Activated naive CD8-positive, alpha-beta T cell treated with anti-CD3 and anti-CD28 coated beads, Interleukin-2, amount 10 ng/mL, durations not matched to agents 7 days and 5 days (primary cell): Measurements from ENCODE around the gene LCE4A. TPM values are rescaled to one million over a fixed set of nuclear protein-coding genes. Genes with fewer than 3 reads are reported as not detected.
"Not testable (repeated sequence)": the region's sequence is repeated elsewhere in the genome, so short reads cannot be mapped to it uniquely, and the experiment has no call there.

Experiments used
- ATAC-seq: fragments of 150-1000 bp; cut with Tn5 transposase; one replicate; pipeline ENCODE4 v1.10.0; 2021; ENCODE audit warnings: low read depth, moderate library complexity
- POLR2A ChIA-PET: fragments of 350-600 bp; sonication (Branson Sonifier 250); formaldehyde crosslinking; loops from one replicate; lab custom pipeline; 2021; ENCODE audit warnings: antibody characterized with exemption; lab: Charles Lee
- DNase-seq: peaks from one replicate; pipeline ENCODE4 v3.0.0; 2021
- H3K27ac Mint-ChIP-seq: one replicate; pipeline ENCODE4 v1.8.0; 2022; ENCODE audit warnings: mild to moderate bottlenecking, mixed read lengths
- H3K27me3 Mint-ChIP-seq: one replicate; pipeline ENCODE4 v1.8.0; 2022; ENCODE audit warnings: mild to moderate bottlenecking, moderate library complexity, mixed read lengths
- H3K36me3 Mint-ChIP-seq: one replicate; pipeline ENCODE4 v1.8.0; 2021; ENCODE audit warnings: mild to moderate bottlenecking, mixed read lengths
- H3K4me1 Mint-ChIP-seq: one replicate; pipeline ENCODE4 v1.8.0; 2021; ENCODE audit warnings: mixed read lengths
- H3K4me3 Mint-ChIP-seq: one replicate; pipeline ENCODE4 v1.8.0; 2022; ENCODE audit warnings: mild to moderate bottlenecking, moderate library complexity, mixed read lengths
- H3K9me3 Mint-ChIP-seq: one replicate; pipeline ENCODE4 v1.8.0; 2021; ENCODE audit warnings: mixed read lengths
- total RNA-seq, 2 experiments: library from RNA; stranded (reverse); gene quantifications; one replicate each; pipeline ENCODE4 v1.2.3, GENCODE V29; 2021

Gene LCE4A, protein sequence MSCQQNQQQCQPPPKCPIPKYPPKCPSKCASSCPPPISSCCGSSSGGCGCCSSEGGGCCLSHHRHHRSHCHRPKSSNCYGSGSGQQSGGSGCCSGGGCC
- total RNA-seq, result not detected

DNA sequence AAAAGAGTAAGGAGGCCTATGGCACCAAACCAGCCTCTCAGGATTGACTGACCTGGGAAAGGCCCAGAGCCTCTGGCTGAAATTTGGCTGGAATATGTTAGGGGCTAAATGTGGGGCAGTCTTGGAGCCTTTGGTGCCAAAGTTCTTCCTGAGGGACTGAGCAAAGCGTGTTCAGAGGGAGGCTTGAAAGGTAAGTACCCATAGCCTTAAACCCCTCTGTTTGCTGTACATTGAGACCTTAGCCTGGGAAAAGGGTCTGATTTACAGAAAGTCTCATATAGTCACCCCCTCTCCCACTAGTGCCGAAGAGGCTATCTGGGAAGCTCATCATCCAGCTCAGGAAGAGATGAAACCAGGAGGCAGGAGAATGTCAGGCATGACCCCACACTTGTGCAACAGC is at the start of gene LCE4A:
LCE4A (plus strand) TSS at position 301 of the 400 bp plus-strand sequence. CDS start 916 bp downstream, outside the sequence.
- H3K9me3 Mint-ChIP-seq, result no peaks in the 10 kb centered on the region
- ATAC-seq (no peak), DNase-seq (no peak)
- no peak within 1 kb of the TSS for H3K4me3 Mint-ChIP-seq
- H3K27me3 Mint-ChIP-seq, result peaks cover 12% of the 10 kb centered on the region
- POLR2A ChIA-PET, result no interaction called here
- H3K36me3 Mint-ChIP-seq, result no peaks in the 10 kb centered on the region
- H3K4me1 Mint-ChIP-seq, result no peaks in the 10 kb centered on the region
- no peak within 1 kb of the TSS for H3K27ac Mint-ChIP-seq

DNA sequence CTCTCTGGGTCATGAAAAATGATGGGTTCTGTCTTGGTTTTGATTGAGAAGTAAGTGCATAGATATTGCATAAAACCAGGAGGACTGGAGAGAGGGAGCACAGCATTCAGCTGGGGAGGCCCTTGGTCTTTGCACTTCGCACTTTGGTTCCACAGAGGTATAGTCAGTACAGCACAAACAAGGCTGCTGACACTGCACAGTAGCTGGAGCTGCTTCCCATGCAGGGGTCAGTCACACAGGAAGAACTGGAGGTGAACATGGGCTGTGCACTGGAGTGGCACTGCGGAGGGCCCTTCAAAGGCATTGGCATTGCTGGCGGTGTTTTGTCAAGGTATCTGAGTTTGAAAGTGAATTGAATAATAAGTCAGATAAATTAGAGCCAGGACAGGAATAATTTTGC is 49.3 kb upstream of the LCE4A start:
- POLR2A ChIA-PET, result no interaction called here
- DNase-seq (no peak), ATAC-seq (no peak)
- H3K27me3 Mint-ChIP-seq, result peaks cover 3% of the 10 kb centered on the region
- peaks cover 2% of the 10 kb centered on the region for H3K4me1 Mint-ChIP-seq
- H3K9me3 Mint-ChIP-seq, result no peaks in the 10 kb centered on the region
- no peaks in the 10 kb centered on the region for H3K36me3 Mint-ChIP-seq
- H3K27ac Mint-ChIP-seq, result no peak overlapping the region
- H3K4me3 Mint-ChIP-seq, result no peak overlapping the region

DNA sequence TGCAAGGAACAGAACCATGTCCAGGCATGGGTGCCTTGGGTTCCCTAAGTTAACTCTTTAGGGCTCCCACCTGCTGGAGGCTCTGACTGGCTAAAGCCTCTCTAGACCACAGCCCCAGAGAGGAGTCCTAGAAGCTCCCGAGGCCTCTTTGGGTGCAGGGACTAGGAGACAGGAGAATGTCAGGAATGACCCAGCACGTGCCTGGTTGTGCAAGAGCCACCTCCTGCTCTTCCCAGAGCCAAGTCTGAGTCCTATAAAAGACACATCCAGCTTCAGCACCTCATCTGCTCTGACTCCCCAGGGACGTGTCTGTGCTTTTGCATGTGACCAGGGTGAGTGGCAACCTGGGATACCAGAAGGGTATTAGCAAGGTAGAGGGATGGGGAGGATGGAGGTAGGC is 44.9 kb upstream of the LCE4A start, which contains the start of gene LCE2D:
LCE2D (plus strand) TSS at position 283 of the 400 bp plus-strand sequence. CDS start 726 bp downstream, outside the sequence.
- no peak within 1 kb of the TSS for H3K27ac Mint-ChIP-seq
- no peaks in the 10 kb centered on the region for H3K4me1 Mint-ChIP-seq
- ATAC-seq (no peak), DNase-seq (no peak)
- H3K27me3 Mint-ChIP-seq, result peaks cover 2% of the 10 kb centered on the region
- no peaks in the 10 kb centered on the region for H3K36me3 Mint-ChIP-seq
- POLR2A ChIA-PET, result no interaction called here
- H3K4me3 Mint-ChIP-seq, result no peak within 1 kb of the TSS
- no peaks in the 10 kb centered on the region for H3K9me3 Mint-ChIP-seq

DNA sequence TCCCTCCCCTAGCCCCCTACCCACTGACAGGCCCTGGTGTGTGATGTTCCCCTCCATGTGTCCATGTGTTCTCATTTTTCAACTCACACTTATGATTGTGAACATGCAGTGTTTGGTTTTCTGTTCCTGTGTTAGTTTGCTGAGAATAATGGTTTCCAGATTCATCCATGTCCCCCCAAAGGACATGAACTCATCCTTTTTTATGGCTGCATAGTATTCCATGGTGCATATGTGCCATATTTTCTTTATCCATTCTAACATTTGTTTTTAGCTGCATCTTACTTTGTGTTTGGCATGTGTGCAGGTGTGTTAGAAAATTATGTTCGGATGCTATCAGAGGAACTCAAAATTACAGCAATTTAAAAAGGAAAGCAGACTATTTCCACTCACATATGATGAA is 41.8 kb upstream of the LCE4A start:
- DNase-seq, H3K27ac Mint-ChIP-seq, H3K9me3 Mint-ChIP-seq, H3K27me3 Mint-ChIP-seq, ATAC-seq, POLR2A ChIA-PET, H3K4me1 Mint-ChIP-seq, H3K36me3 Mint-ChIP-seq, H3K4me3 Mint-ChIP-seq: not testable (repeated sequence)

DNA sequence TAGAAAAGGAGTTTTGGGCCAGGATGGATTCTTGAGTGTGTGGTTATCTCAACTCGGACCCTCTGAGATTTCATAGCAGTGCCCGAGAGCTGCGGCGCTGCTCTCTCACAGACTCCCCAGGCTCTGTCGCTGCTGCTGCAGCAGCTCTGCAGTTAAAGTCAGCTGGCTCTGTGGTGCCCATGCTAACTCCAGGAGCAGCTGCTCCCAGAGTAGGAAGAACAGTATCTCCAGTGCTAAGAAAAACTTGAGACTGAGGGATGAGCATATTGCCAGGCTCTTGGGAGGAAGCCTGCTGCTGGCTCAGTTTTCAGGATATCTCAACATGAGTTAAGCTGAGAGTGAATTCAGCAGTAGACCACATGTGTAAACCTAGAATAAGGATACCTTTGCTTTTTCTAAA is 40.3 kb upstream of the LCE4A start:
- H3K4me3 Mint-ChIP-seq, result no peak overlapping the region
- DNase-seq, result no peak

DNA sequence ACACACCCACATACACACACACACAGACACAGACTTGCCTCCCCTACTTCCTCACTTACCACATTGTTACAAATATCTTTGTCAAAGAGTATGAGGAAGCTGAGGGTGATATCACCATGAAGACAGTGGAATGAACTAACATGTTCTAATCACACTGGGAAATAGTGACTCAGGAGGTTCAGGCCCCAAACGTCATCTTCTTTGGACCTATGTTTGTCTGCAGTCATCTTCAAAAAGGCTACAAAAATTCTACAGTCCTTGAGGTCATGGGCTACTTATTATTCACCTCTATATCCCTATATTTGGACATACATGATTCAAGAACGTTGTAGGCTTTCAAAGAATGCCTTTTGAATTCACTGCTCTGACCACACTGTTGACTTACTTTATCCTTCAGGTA is 34.9 kb upstream of the LCE4A start:
- no peak overlapping the region for H3K4me3 Mint-ChIP-seq
- ATAC-seq, result no peak
- no peaks in the 10 kb centered on the region for H3K9me3 Mint-ChIP-seq
- POLR2A ChIA-PET, result no interaction called here
- no peak overlapping the region for H3K27ac Mint-ChIP-seq
- H3K4me1 Mint-ChIP-seq, result no peaks in the 10 kb centered on the region
- no peaks in the 10 kb centered on the region for H3K36me3 Mint-ChIP-seq
- no peak for DNase-seq
- H3K27me3 Mint-ChIP-seq, result peaks cover 12% of the 10 kb centered on the region

More for the DNA sequence above, 40.3 kb upstream of the LCE4A start:
- peaks cover 8% of the 10 kb centered on the region for H3K27me3 Mint-ChIP-seq
- no peak for ATAC-seq
- no peaks in the 10 kb centered on the region for H3K4me1 Mint-ChIP-seq
- H3K27ac Mint-ChIP-seq, result no peak overlapping the region
- no peaks in the 10 kb centered on the region for H3K36me3 Mint-ChIP-seq
- H3K9me3 Mint-ChIP-seq, result no peaks in the 10 kb centered on the region
- POLR2A ChIA-PET, result no interaction called here

DNA sequence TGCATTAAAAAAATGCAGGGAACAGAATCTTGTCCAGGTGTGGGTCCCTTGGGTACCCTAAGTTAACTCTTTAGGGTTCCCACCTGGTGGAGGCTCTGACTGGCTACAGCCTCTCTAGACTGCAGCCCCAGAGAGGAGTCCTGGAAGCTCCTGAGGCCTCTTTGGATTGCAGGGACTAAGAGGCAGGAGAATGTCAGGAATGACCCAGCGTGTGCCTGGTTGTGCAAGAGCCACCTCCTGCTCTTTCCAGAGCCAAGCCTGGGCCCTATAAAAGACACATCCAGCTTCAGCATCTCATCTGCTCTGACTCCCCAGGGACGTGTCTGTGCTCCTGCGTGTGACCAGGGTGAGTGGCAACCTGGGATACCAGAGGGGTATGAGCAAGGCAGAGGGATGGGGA is 33.0 kb upstream of the LCE4A start, which contains the start of gene LCE2C:
LCE2C (plus strand) TSS at position 297 of the 400 bp plus-strand sequence. CDS start 737 bp downstream, outside the sequence.
- H3K4me3 Mint-ChIP-seq, H3K36me3 Mint-ChIP-seq, H3K4me1 Mint-ChIP-seq, H3K9me3 Mint-ChIP-seq, DNase-seq, POLR2A ChIA-PET, ATAC-seq, H3K27ac Mint-ChIP-seq: not testable (repeated sequence)
- H3K27me3 Mint-ChIP-seq, result peaks cover 19% of the 10 kb centered on the region

DNA sequence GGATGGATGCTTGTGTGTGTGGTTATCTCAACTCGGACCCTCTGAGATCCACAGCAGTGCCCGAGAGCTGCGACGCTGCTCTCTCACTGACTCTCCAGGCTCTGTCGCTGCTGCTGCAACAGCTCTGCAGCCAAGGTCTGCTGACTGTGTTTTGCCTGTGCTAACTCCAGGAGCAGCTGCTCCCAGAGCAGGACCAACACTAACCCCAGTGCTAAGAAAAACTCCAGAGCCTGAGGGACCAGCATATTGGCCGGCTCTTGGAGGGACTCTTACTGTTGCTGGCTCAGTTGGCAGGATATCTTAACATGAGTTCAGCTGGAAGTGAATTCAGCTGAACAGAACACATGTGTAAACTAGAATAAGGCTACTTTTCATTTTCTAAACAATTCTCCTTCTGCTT is 28.5 kb upstream of the LCE4A start:
- Mint-ChIP-seq H3K4me1 (no peaks in the 10 kb centered on the region), H3K36me3 (no peaks in the 10 kb centered on the region), H3K27ac (no peak overlapping the region), H3K4me3 (no peak overlapping the region), H3K9me3 (no peaks in the 10 kb centered on the region), H3K27me3 (peaks cover 10% of the 10 kb centered on the region)
- POLR2A ChIA-PET, result no interaction called here
- ATAC-seq, result no peak
- DNase-seq, result no peak

DNA sequence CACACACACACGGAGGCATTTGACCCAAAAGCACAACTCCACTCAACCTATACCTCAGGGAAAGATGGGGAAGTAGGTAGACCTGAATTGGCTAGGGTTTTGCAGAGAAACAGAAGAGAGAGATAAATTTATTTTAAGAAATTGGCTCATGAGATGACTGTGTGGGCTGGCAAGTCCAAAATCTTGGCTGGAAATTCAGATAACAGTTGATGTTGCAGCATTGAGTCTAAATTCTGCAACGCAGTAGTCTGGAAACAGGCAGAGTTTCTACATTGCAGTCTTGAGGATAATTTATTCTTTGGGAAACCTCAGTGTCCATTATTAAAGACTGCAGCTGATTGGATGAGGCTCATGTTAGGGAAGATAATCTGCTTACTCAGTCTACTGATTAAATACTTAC is 26.3 kb upstream of the LCE4A start:
- no peak overlapping the region for H3K4me3 Mint-ChIP-seq
- no peak overlapping the region for H3K27ac Mint-ChIP-seq
- no peak for DNase-seq
- no peaks in the 10 kb centered on the region for H3K4me1 Mint-ChIP-seq
- no peaks in the 10 kb centered on the region for H3K36me3 Mint-ChIP-seq
- POLR2A ChIA-PET, result no interaction called here
- H3K9me3 Mint-ChIP-seq, result no peaks in the 10 kb centered on the region
- H3K27me3 Mint-ChIP-seq, result peaks cover 10% of the 10 kb centered on the region
- ATAC-seq, result no peak

DNA sequence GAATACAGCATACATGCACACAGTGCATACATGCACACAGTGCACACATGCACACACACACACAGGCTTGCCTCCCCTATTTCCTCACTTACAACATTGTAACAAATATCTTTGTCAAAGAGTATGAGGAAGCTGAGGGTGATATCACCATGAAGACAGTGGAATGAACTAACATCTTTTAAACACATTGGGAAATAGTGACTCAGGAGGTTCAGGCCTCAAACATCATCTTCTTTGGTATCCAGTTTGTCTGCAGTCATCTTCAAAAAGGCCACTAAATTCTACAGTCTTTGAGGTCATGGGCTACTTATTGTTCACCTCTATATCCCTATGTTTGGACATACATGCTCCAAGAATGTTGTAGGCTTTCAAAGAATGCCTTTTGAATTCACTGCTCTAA is 24.1 kb upstream of the LCE4A start:
- Mint-ChIP-seq H3K4me1 (no peaks in the 10 kb centered on the region), H3K4me3 (no peak overlapping the region), H3K27ac (no peak overlapping the region), H3K27me3 (peaks cover 2% of the 10 kb centered on the region), H3K9me3 (no peaks in the 10 kb centered on the region), H3K36me3 (no peaks in the 10 kb centered on the region)
- DNase-seq (no peak), ATAC-seq (no peak)
- POLR2A ChIA-PET, result no interaction called here

DNA sequence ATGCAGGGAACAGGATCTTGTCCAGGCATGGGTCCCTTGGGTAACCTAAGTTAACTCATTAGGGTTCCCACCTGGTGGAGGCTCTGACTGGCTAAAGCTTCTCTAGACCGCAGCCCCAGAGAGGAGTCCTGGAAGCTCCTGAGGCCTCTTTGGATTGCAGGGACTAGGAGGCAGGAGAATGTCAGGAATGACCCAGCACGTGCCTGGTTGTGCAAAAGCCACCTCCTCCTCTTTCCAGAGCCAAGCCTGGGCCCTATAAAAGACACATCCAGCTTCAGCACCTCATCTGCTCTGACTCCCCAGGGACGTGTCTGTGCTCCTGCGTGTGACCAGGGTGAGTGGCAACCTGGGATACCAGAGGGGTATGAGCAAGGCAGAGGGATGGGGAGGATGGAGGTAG is 22.1 kb upstream of the LCE4A start, which contains the start of gene LCE2B:
LCE2B (plus strand) TSS at position 301 of the 400 bp plus-strand sequence. CDS start 721 bp downstream, outside the sequence.
- ATAC-seq, H3K9me3 Mint-ChIP-seq, H3K27me3 Mint-ChIP-seq, H3K4me3 Mint-ChIP-seq, H3K27ac Mint-ChIP-seq, H3K36me3 Mint-ChIP-seq, H3K4me1 Mint-ChIP-seq, DNase-seq, POLR2A ChIA-PET: not testable (repeated sequence)

DNA sequence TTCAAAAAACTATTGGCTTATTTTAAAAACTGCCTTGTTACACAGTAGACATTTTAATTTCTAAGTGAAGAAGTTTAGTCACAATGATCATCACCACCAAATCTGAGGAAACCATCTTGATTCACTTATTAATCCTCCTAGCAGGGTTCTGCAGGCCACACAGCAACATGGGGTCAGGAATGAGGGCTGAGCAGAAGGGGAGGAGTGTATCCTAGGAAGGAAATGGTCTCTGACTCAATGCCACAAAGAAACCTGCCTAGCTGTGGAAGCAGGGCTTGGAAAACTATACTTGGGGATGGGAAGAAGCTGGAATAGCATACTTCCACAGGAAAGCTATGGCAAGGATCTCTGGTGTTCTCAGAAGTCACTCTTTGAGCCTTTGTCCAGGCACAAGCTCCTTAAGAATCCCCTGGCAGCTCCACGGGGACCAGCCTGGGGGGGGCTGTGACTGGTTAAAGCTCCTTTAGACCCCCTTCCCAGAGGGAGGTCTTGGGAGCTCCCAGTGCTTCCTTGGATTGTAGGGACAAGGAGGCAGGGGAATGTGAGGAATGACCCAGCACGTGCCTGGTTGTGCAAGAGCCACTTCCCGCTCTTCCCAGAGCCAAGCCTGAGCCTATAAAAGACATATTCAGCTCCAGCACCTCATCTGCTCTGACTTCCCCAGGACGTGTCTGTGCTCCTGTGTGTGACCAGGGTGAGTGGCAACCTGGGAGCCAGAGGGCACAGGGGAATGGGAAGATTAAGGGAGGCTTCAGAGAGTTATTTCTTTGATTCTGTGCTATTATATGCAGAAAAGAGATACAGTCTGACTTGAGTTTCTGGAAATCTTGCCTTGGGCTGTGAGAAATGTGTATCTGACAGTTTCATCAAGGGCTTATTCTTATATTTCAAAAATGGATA is 10.0 kb upstream of the LCE4A start, which contains the start of gene LCE2A:
LCE2A (plus strand) TSS at position 645 of the 900 bp plus-strand sequence. CDS start 557 bp downstream, outside the sequence.
- peaks cover 8% of the 10 kb centered on the region for H3K27me3 Mint-ChIP-seq
- POLR2A ChIA-PET, result no interaction called here
- H3K9me3 Mint-ChIP-seq, result peaks cover under 1% of the 10 kb centered on the region
- no peak within 1 kb of the TSS for H3K4me3 Mint-ChIP-seq
- no peaks in the 10 kb centered on the region for H3K36me3 Mint-ChIP-seq
- no peak for ATAC-seq
- no peak for DNase-seq
- H3K4me1 Mint-ChIP-seq, result no peaks in the 10 kb centered on the region
- H3K27ac Mint-ChIP-seq, result no peak within 1 kb of the TSS

DNA sequence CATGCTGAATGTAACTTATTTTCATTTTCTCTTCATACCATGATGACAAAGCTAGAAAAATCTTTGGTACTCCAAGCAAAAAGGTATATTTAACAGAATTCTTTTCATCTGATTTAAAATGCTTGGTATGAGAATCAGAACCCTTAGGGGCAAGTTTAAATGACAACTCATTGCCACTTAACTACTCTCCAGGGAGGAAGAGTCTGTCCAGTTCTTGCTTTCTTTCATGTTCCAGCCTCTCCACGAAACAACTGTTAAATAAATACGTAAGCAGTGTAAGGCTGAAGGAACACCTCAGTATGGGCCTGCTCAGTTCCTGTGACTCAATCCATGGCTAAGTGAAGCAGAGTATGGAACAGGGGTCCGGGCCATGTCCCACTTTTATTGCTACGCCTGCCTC is 8.2 kb upstream of the LCE4A start:
- no peak for DNase-seq
- H3K27ac Mint-ChIP-seq, result no peak overlapping the region
- POLR2A ChIA-PET, result no interaction called here
- H3K36me3 Mint-ChIP-seq, result no peaks in the 10 kb centered on the region
- H3K27me3 Mint-ChIP-seq, result peaks cover 12% of the 10 kb centered on the region
- no peaks in the 10 kb centered on the region for H3K4me1 Mint-ChIP-seq
- ATAC-seq, result no peak
- no peaks in the 10 kb centered on the region for H3K9me3 Mint-ChIP-seq
- H3K4me3 Mint-ChIP-seq, result no peak overlapping the region

DNA sequence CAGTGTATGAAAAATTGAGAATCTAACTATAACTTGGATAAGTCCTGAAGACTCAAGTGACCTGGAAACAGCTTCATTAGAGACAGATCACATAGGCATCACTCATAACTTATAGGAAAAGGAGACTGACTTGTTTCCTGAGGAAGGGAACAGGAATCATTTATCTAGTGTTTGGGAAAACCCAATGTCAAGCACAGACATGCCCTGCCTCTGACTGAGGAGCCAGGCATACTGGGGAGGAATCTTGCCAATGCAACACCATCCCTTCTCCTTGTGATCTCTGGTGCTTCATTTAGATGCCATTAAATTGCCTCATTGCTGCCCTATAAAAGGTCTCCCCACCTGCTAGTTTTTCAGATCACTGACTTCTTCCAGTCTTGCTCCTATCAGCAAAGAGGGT is 10.3 kb downstream of the LCE4A start:
- ATAC-seq, result no peak
- Mint-ChIP-seq H3K9me3 (no peaks in the 10 kb centered on the region), H3K4me1 (no peaks in the 10 kb centered on the region), H3K4me3 (no peak overlapping the region), H3K27ac (no peak overlapping the region), H3K27me3 (peaks cover 3% of the 10 kb centered on the region), H3K36me3 (no peaks in the 10 kb centered on the region)
- POLR2A ChIA-PET, result no interaction called here
- no peak for DNase-seq
